Measurements from ENCODE around the gene STC2.

Gene STC2

DNA sequence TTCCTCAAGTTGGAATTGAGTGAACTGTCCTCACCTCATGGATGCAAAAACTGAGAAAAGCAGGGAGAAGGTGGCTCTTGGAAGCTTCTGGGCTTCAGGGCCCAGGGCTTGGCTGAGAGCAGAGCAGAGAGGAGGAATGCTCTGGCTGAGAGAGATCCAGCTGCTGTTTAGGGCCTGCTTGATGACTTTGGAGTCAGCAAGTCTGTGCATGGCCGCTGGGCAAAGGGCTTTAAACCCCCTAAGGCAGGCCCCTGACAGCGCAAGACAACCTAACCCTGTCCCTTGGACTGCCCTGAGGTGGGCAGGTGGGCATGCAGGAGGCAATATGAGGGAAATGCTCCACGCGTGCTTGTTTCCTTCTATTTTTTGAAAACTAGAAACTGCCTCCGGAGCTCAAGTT, 8.6 kb downstream of the STC2 start:
- H3K36me3 ChIP-seq (ENCODE audit: insufficient read depth, low read length), result peaks cover 80% of the 10 kb centered on the region
- H3K4me1 ChIP-seq (ENCODE audit: control insufficient read depth, insufficient read depth, low read length, unreplicated experiment), result peaks cover 57% of the 10 kb centered on the region
- H3K27me3 ChIP-seq (ENCODE audit: insufficient read depth, low read length), result no peaks in the 10 kb centered on the region
- H3K4me3 ChIP-seq (ENCODE audit: low read depth, low read length), result no peak overlapping the region
- no peak overlapping the region for H3K27ac ChIP-seq (ENCODE audit: low read depth, low read length)
- no peak overlapping the region for H2AFZ ChIP-seq (ENCODE audit: low read length, unreplicated experiment)
- peaks cover 30% of the 10 kb centered on the region for H3K79me2 ChIP-seq (ENCODE audit: control insufficient read depth, insufficient read depth, low read length, unreplicated experiment)

DNA sequence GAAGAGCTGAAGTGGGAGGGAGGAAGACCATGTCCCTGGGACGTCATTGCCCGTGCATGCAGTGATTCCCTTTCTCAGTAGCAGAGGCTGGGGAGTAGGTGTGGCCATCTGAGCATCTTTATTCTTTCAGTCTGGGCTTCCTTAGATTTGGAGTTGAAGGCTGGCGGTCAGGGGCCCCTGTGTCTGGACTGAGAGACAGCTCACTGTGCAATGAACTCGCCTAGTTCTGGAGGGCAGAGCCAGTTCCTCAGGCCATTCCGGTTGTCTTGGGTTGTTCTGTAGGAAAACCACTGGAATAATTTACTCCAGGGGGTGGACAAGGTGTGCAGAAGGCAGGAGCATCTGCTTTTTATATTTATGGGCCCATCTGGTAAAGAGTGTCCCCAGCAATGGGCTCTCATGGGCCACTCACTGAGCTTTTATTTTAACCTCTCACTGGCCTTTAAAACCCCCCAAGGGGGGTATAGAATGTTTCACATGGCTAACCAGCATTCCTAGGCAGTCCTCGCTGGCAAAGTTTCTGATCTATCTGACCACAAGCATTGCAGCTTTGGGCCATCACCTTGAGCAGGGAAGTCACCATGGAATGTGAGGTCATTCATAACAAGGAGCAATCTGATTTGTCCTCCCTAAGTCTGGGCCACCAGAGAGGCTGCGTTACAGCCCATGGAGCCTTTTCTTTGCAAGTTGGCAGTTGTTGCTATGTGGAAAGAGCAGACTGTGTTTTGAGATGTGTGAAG, 9.2 kb downstream of the STC2 start:
- H2AFZ ChIP-seq (ENCODE audit: low read length, unreplicated experiment), result no peak overlapping the region
- no peak overlapping the region for H3K4me3 ChIP-seq (ENCODE audit: low read depth, low read length)
- no peaks in the 10 kb centered on the region for H3K27me3 ChIP-seq (ENCODE audit: insufficient read depth, low read length)
- H3K4me1 ChIP-seq (ENCODE audit: control insufficient read depth, insufficient read depth, low read length, unreplicated experiment), result peaks cover 51% of the 10 kb centered on the region
- H3K36me3 ChIP-seq (ENCODE audit: insufficient read depth, low read length), result peaks cover 76% of the 10 kb centered on the region
- no peak overlapping the region for H3K27ac ChIP-seq (ENCODE audit: low read depth, low read length)
- H3K79me2 ChIP-seq (ENCODE audit: control insufficient read depth, insufficient read depth, low read length, unreplicated experiment), result peaks cover 24% of the 10 kb centered on the region

DNA sequence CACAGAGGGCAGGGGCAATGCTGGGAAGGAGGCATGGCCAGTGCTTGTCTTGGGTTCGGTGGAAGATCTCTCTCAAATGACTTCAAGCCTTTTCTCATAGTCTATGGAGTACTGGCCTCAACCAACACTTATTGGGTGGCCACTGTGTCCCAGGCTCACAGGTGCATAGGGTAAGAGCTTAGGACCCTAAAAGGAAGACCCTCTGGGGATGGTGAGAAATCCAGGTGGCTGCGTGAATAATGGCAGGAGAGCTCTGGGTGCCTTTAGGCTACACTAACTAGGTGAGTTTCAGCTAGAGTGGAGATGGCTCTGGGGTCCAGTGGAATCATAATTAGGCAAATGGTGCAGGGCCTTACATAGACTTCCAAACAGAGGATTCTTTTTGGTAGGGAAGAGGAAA, 9.9 kb downstream of the STC2 start:
- H3K27ac ChIP-seq (ENCODE audit: low read depth, low read length), result peak overlapping the region; percentile 9; the same call in 1 of the 2 replicates
- no peak overlapping the region for H2AFZ ChIP-seq (ENCODE audit: low read length, unreplicated experiment)
- peaks cover 44% of the 10 kb centered on the region for H3K4me1 ChIP-seq (ENCODE audit: control insufficient read depth, insufficient read depth, low read length, unreplicated experiment)
- H3K79me2 ChIP-seq (ENCODE audit: control insufficient read depth, insufficient read depth, low read length, unreplicated experiment), result peaks cover 17% of the 10 kb centered on the region
- H3K27me3 ChIP-seq (ENCODE audit: insufficient read depth, low read length), result no peaks in the 10 kb centered on the region
- no peak overlapping the region for H3K4me3 ChIP-seq (ENCODE audit: low read depth, low read length)
- peaks cover 71% of the 10 kb centered on the region for H3K36me3 ChIP-seq (ENCODE audit: insufficient read depth, low read length)

- Histone ChIP-seq H3K4me3 (ENCODE audit: low read depth, low read length) (no peak overlapping the region), H3K4me1 (ENCODE audit: control insufficient read depth, insufficient read depth, low read length, unreplicated experiment) (peaks cover 39% of the 10 kb centered on the region), H3K27me3 (ENCODE audit: insufficient read depth, low read length) (no peaks in the 10 kb centered on the region), H2AFZ (ENCODE audit: low read length, unreplicated experiment) (no peak overlapping the region), H3K27ac (ENCODE audit: low read depth, low read length) (no peak overlapping the region; the same call in 1 of the 2 replicates), H3K79me2 (ENCODE audit: control insufficient read depth, insufficient read depth, low read length, unreplicated experiment) (peaks cover 12% of the 10 kb centered on the region), H3K36me3 (ENCODE audit: insufficient read depth, low read length) (peaks cover 67% of the 10 kb centered on the region)
These were observed 10.4 kb downstream of the STC2 start for GRCh38 chr5:173317852-173318251.

DNA sequence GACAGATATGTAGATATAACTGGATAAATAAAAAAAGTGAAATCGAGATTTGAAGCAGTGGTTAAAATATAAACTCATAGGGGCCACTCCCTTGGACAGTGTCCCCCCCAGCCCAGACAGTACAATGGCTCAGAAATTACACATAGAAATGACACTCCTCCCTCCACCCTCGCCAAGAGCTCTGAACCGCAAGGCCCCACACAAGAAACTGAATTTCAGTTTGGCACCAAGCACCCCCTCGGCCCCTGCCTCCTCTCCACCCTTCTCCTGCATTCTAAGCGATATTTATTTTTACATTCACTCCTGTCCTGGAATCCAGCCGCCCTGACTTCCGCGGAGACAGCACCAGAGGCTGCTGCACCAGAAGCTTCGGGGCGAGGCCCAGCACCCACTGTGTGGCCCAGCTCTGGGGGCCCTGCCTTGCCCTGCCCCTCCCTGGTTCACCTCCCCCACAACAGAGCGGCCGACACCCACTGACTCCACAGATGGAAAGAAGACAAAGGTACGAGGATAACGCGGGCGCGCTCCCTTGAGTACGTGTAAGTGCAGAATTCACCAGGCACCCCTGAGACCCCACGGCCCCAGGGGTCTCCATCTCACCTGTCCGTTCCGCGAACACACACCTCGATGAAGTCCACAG, 11.0 kb downstream of the STC2 start:
- Histone ChIP-seq H3K27me3 (ENCODE audit: insufficient read depth, low read length) (no peaks in the 10 kb centered on the region), H3K36me3 (ENCODE audit: insufficient read depth, low read length) (peaks cover 61% of the 10 kb centered on the region), H3K27ac (ENCODE audit: low read depth, low read length) (peak overlapping the region; percentile 32), H3K79me2 (ENCODE audit: control insufficient read depth, insufficient read depth, low read length, unreplicated experiment) (peaks cover 6% of the 10 kb centered on the region), H2AFZ (ENCODE audit: low read length, unreplicated experiment) (no peak overlapping the region), H3K4me1 (ENCODE audit: control insufficient read depth, insufficient read depth, low read length, unreplicated experiment) (peaks cover 33% of the 10 kb centered on the region), H3K4me3 (ENCODE audit: low read depth, low read length) (no peak overlapping the region)

DNA sequence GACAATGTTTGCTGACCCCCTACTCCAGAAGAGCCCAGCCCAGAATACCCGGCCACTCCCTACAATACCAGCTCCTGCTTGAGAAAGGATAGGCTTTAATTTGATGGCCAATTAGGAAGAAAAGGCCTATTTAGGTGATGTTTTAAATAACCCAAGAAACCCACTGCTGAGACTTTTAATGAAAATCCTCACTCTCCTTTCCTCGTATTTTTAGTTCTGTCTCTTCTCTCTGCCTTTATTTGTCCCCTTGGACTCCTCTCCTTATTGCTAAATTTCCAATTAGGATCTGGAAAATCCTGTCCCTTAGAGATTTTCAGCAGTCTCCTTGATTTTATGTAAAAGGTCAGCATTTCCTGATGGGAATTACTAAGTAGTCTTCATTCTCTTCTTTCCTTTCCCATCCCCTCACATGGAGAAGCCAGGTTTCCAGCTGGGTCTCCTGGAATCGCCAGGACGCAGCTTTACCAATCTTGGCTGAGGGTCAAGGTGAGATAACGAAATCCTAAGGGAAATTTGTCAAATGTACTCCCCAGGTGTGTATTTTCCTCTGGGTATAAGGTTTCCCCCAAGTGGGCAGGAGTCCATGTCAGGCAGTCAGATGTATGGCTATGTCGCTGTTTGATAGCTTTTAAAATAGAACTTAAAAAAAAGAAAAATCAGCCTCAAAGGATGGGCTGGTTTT, 11.7 kb downstream of the STC2 start:
- H3K4me3 ChIP-seq (ENCODE audit: low read depth, low read length), result no peak overlapping the region
- H3K79me2 ChIP-seq (ENCODE audit: control insufficient read depth, insufficient read depth, low read length, unreplicated experiment), result peaks cover 6% of the 10 kb centered on the region
- no peak overlapping the region for H2AFZ ChIP-seq (ENCODE audit: low read length, unreplicated experiment)
- peaks cover 56% of the 10 kb centered on the region for H3K36me3 ChIP-seq (ENCODE audit: insufficient read depth, low read length)
- no peaks in the 10 kb centered on the region for H3K27me3 ChIP-seq (ENCODE audit: insufficient read depth, low read length)
- H3K4me1 ChIP-seq (ENCODE audit: control insufficient read depth, insufficient read depth, low read length, unreplicated experiment), result peaks cover 28% of the 10 kb centered on the region
- H3K27ac ChIP-seq (ENCODE audit: low read depth, low read length), result peak overlapping the region; percentile 32

DNA sequence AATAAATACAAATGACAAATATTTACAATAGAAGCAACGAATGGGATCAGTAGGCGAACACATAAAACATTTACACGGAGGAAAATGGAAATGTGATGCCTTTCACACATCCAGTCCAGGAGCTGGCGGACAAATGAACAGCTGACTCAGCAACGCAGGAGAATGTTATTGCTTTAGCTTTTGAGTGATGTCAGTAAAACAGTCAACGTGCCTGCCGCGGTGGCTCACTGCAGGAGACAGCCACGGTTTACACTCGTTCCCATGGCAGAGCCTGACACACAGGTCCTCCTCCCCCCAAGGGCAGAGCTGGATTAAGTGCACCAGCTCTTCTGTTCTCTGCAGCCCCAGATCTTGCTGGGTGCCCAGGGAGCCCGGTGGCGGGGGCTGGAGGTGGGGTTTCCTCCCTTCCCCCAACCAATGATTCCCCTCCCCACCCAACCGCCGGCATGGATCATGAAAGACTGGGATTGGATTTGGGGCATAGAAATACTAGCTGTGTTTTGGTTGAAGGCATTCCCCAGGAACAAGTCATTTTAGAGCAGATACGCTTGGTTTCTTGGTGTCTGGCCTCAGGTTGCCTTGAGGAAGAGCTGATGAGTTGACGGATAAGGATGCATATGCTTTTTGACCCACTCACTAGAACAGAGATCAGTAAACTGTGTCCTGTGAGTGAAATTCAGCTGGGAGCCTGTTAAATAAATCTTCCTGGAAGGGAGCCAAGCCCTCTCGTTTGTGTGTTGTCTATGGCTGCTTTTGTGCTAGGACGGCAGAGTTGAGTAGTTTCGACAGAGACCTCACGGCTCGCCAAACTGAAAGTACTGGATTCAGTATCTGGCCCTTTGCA, 12.5 kb downstream of the STC2 start:
- Histone ChIP-seq H3K4me3 (ENCODE audit: low read depth, low read length) (no peak overlapping the region), H3K27ac (ENCODE audit: low read depth, low read length) (peak overlapping the region; percentile 53), H3K79me2 (ENCODE audit: control insufficient read depth, insufficient read depth, low read length, unreplicated experiment) (no peaks in the 10 kb centered on the region), H3K27me3 (ENCODE audit: insufficient read depth, low read length) (no peaks in the 10 kb centered on the region), H3K4me1 (ENCODE audit: control insufficient read depth, insufficient read depth, low read length, unreplicated experiment) (peaks cover 28% of the 10 kb centered on the region), H2AFZ (ENCODE audit: low read length, unreplicated experiment) (no peak overlapping the region), H3K36me3 (ENCODE audit: insufficient read depth, low read length) (peaks cover 49% of the 10 kb centered on the region)

GRCh38 chr5:173314166-173314952, 13.9 kb downstream of the STC2 start:
- Histone ChIP-seq H3K4me1 (ENCODE audit: control insufficient read depth, insufficient read depth, low read length, unreplicated experiment) (peaks cover 32% of the 10 kb centered on the region), H3K36me3 (ENCODE audit: insufficient read depth, low read length) (peaks cover 36% of the 10 kb centered on the region), H2AFZ (ENCODE audit: low read length, unreplicated experiment) (no peak overlapping the region), H3K79me2 (ENCODE audit: control insufficient read depth, insufficient read depth, low read length, unreplicated experiment) (no peaks in the 10 kb centered on the region), H3K27ac (ENCODE audit: low read depth, low read length) (peak overlapping the region; percentile 53), H3K27me3 (ENCODE audit: insufficient read depth, low read length) (no peaks in the 10 kb centered on the region), H3K4me3 (ENCODE audit: low read depth, low read length) (no peak overlapping the region)

- no peaks in the 10 kb centered on the region for H3K79me2 ChIP-seq (ENCODE audit: control insufficient read depth, insufficient read depth, low read length, unreplicated experiment)
- H3K27me3 ChIP-seq (ENCODE audit: insufficient read depth, low read length), result no peaks in the 10 kb centered on the region
- H3K36me3 ChIP-seq (ENCODE audit: insufficient read depth, low read length), result peaks cover 29% of the 10 kb centered on the region
- peaks cover 30% of the 10 kb centered on the region for H3K4me1 ChIP-seq (ENCODE audit: control insufficient read depth, insufficient read depth, low read length, unreplicated experiment)
- H3K27ac ChIP-seq (ENCODE audit: low read depth, low read length), result no peak overlapping the region
- no peak overlapping the region for H3K4me3 ChIP-seq (ENCODE audit: low read depth, low read length)
- H2AFZ ChIP-seq (ENCODE audit: low read length, unreplicated experiment), result no peak overlapping the region
These were observed 14.8 kb downstream of the STC2 start for GRCh38 chr5:173313351-173313801.
